ENCODE measurements around the gene ACTRT2. TPM values are rescaled to one million over a fixed set of nuclear protein-coding genes. Genes with fewer than 3 reads are reported as not detected.

ACTRT2 gene
- total and polyA plus RNA-seq, 2 of the 8 experiments (the other 6 are each of a cell fraction or from before 2014, with no cell fraction given) = not detected

GRCh38 chr1:3000214-3000613, 21.1 kb upstream of the ACTRT2 start (continued):
- no peak for TF ChIP-seq CHD7 (IDR thresholded peaks at IDR 0.05; ENCODE audit: insufficient replicate concordance, low read length)
- no peak for TF ChIP-seq SIRT6 (IDR thresholded peaks at IDR 0.05; ENCODE audit: low read length)
- TF ChIP-seq RAD21 (IDR thresholded peaks at IDR 0.05 in 1 of 2, conservative IDR thresholded peaks at IDR 0.05 in 1 of 2; ENCODE audit: low read depth in 2 of 2, low read length in 2 of 2) = no peak

Measured in H1 (cell line).